Activated CD8-positive, alpha-beta memory T cell treated with anti-CD3 and anti-CD28 coated beads for 1 hour (primary cell): ENCODE data around the gene FAM53A.
A peak's percentile ranks its signal among the peaks of the same experiment; 100 is the strongest.
"Not testable (repeated sequence)": the region's sequence is repeated elsewhere in the genome, so short reads cannot be mapped to it uniquely, and the experiment has no call there.

Experiments used
- DNase-seq, 2 donors: peaks; one replicate each; pipeline ENCODE4 v3.0.0-alpha.2; 2020; ENCODE audit warnings: low read depth in 1 of 2; ENCODE audit errors: extremely low read depth in 1 of 2

The FAM53A gene

DNA sequence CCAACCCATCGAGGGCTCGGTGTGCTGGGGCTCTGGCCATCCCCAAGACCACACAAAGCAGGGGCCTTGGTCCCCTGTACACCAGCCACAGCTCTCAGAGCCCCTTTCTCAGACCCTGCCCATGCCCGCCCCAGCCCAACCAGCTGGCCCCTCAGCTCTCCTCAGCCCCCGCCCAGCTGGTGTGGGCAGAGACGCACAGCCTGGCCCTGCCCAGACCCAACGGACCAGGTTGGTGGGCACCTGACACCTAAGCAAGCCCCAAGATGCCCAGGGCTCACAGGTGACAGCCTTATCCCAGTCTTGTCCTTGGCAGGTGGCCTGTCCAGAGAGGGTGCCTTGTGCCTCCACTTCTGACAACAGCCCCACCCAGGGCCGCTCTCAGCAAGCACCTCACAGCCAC lies 42.4 kb downstream of the FAM53A start:
- DNase-seq = no peak

DNA sequence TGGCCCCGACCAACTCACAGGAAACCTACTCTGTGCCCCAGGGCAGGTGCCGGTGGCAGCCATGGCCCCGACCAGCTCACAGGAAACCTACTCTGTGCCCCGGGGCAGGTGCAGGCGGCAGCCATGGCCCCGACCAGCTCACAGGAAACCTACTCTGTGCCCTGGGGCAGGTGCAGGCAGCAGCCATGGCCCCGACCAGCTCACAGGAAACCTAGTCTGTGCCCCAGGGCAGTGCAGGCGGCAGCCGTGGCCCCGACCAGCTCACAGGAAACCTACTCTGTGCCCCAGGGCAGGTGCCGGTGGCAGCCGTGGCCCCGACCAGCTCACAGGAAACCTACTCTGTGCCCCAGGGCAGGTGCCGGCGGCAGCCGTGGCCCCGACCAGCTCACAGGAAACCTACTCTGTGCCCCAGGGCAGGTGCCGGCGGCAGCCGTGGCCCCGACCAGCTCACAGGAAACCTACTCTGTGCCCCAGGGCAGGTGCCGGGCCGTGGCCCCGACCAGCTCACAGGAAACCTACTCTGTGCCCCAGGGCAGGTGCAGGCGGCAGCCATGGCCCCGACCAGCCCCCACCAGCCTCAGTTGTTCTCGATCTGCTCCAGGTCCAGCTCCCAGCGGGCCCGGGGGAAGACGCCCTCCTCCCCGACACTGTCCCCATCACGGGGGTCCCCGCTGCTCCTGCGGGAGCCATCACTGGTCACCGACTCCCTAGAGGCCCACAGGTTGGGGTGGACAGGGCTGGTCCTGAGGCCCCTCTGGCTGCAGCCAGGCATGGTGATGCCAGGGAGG lies 43.2 kb downstream of the FAM53A start:
- not testable (repeated sequence) for DNase-seq

GRCh38 chr4:1640190-1640589 lies 43.9 kb downstream of the FAM53A start:
- no peak for DNase-seq

DNA sequence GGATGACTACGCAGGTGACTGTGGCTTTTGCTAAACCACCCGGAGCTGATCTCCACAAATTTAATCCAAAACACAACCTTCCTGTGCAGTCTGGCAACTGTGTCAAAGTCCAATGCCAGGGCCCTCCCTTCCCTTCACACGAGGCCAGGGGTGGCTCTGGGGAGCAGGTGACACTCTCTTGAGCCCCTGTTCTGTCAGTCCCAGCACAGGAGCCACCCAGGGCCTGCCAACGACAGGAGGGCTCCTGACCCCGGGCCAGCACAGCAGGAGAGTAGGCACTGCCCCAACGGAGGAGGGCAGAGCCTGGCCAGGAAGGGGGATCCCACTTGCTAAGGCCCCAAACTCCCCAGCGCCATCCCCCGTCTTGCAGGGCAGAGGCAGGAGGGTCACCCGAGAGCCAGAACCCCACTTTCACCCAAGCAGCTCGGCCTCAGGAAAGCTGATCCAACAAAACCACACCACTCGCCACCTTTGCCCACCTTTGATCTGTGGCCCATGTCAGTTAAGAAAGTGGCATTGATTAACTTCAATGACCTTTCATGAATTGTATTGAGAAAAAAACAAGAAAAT lies 44.7 kb downstream of the FAM53A start:
- no peak for DNase-seq

GRCh38 chr4:1638873-1639272 lies 45.2 kb downstream of the FAM53A start:
- no peak for DNase-seq

- DNase-seq = no peak
Observed at GRCh38 chr4:1638272-1638598, 45.9 kb downstream of the FAM53A start.

DNA sequence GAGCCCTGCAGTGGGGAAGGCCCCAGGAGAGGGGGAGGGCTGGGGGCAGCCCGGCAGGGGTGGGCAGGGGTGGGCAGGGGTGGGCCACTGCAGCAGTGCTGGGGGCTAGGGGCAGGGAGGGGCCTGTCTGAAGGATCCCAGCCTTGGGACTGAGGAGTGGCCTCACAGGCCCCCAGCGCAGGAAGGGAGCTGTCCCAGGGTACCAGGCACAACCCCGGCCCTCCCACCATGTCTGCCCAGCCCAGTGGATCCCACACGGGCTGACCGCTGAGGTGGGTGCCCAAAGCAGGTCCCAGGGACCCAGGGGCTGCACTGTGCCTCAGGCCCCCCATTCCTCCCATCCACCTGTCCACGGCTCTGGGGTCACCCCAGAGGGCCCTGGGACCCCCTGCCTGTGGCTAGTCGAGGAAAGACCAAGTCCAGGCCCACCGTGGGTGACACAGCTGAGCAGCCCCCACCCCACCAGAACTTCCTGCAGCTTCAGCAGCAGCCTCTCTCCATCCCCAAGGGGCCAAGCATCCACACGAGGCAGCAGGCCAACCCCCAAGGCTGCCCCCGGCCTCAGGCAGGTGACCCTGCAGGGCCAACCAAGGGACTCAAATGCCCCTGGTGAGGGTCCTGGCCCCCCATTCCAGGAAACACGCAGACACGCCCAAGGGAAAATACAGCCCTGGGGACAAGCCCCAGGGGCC lies 46.4 kb downstream of the FAM53A start:
- DNase-seq = no peak

DNA sequence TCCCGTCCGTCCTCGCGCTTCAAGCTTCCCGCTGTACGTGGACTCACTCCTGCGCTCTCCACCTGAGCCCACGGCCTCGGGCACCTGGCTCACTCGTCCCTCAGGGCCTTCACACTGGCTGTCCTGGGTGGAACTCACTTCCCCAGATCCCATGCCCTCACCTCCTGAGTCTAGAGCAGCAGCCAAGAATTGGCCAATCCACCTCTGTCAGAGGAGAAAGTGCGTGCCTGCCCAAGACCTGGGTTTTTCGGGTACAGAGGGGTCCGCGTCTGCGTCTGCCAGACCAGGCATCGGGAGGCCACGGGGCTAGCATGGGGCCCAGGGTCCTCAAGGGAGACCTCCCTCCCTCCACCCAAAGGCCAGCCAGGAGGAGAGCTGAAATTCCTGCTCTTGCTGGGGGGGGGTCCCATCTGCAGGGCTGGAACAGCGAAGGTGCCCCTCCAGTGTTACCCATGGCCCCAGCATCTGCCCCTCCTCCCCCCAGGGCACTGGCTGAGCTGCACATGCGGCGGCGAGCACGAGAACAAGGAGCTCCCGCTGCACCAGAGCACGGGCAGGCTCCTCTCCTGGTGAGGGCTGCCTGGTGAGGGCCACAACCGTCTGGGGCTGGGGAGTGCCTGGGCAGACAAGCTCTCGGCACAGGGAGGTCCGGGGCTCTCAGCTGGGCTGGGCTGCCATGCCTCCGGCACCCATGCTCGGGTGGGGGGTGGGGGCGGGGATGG lies 47.5 kb downstream of the FAM53A start:
- DNase-seq = no peak

GRCh38 chr4:1635464-1635863 lies 48.6 kb downstream of the FAM53A start:
- no peak for DNase-seq

- no peak for DNase-seq
Observed at GRCh38 chr4:1633993-1634392, 50.1 kb downstream of the FAM53A start.

DNA sequence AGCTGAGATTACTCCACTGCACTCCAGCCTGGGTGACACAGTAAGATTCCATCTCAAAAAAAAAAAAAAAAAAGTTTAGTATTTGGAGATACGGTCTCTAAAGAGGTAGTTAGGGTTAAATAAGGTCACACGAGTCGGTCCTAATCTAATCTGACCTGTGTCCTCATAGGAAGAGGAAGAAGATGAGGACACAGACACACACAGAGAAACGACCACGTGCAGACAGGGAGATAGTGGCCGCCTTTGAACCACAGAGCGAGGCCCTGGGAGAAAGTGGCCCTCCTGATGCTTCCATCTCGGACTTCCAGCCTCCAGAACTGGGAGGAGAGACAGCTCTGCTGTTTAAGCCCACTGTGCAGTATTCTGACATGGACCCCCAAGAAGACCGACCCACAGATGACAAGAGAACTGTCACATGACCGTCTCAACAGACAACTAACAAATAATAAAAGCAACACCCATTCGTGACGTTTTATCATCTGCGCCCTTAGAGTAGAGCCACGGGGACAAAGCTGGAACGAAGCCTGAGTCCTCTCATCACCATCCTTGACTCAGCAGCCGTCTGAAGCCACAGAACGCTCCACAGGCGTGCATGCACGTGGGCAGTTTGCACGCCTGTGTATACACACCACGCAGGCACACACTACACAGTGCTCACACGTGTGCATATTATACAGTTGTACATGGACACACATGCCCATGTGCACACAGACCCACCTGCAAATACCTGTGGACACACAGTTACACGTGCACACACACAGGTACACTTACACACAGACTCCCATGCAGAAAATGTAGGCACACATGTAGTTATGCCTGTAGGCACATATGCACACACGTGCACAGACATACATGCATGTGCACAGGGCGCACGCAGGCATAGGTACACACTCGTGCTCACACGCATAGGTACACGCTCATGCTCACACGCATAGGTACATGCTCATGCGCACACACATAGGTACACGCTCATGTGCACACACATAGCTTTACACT lies 51.7 kb downstream of the FAM53A start:
- no peak for DNase-seq

- DNase-seq = no peak
Observed at GRCh38 chr4:1631136-1631535, 53.0 kb downstream of the FAM53A start.

GRCh38 chr4:1630266-1630665 lies 53.8 kb downstream of the FAM53A start:
- DNase-seq = no peak

DNA sequence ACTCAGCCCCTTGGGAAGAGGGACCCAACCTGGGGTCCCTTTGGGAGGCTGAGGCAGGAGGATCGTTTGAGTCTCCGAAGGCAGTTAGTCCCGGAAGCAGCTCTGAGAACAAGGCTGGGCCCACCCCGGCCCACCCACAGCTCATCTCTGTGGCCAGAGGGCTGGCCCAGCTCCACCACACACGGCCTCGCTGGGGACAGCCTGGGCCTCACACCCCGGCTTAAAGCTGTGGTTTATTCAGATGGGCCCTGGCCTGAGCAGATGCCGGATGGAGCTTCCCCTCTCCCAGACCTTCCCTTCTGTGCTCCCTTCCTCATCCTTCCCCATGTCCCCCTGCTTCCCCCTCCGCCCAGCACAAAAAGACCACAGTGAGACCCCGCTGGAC lies 54.4 kb downstream of the FAM53A start:
- no peak for DNase-seq

DNA sequence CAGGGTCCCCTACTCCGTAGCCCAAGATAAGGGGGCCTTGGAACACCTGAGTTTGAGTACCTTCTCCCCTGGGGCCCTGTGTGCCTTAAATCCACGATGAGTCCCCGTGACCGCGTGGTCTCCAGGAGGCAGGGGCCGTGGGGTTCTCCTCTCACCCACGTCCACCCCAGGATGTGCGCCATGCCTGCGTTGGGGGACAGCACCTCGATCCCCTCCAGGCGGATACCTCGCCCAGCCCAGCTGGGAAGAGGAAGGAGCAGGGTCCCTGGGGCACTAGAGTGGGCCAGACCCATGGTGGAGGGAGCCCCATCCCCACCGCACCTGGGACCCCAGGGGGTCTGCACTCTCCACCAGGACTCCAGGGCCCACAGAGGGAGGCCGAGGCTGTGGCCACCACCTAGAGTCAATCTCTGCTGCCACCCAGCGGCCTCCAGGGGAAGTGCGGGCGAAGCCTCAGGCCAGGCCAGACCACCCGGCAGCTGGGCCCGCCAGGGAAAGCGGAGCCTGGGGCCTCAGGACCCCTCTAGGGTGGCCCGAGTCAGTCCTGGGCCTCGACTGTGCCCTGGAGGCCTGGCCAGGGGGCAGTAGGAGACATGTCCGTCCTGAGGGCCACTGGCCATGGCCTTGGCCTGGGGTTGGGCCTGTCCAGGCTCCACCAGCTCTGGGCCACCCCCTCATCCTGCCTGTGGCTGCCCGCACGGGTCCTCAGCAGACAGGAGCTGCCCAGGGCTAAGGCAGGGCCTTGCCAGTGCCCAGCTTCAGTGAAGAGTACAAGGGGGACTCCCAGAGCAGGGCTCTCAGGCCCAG lies 55.0 kb downstream of the FAM53A start:
- peak; percentile 4 to 57 for DNase-seq

GRCh38 chr4:1627417-1628313 lies 56.4 kb downstream of the FAM53A start:
- DNase-seq = no peak

DNA sequence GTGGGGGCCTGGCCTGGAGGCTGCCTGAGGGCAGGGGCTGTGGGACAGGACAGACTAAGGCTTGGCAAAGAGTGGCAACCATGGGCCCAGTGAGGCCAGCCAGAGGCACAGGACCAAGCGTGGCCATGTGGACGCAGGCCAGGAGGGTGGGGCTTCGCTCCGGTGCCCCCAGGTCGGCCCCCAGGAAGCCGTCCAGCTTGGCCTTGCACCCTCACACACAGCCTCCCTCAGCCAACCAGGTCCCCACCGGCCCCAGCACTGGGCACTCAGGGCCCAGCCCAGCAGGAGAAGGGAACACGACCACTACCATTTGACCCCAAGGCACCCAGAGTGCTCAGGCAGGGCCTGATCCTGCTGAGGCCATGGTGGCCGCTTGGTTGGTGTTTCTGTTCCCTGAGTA lies 57.2 kb downstream of the FAM53A start:
- DNase-seq = no peak

- DNase-seq = no peak
Observed at GRCh38 chr4:1626151-1626550, 58.0 kb downstream of the FAM53A start.
